Left colon (tissue), 2 donors: ENCODE data around the gene RASIP1. TPM values are rescaled to one million over a fixed set of nuclear protein-coding genes. Genes with fewer than 3 reads are reported as not detected.
"Not testable (repeated sequence)": the region's sequence is repeated elsewhere in the genome, so short reads cannot be mapped to it uniquely, and the experiment has no call there.

Experiments
- ATAC-seq: fragments of 200-7000 bp; cut with Tn5 transposase; one replicate; pipeline ENCODE4 v1.9.1; 2020; ENCODE audit warnings: mild to moderate bottlenecking, moderate library complexity
- DNase-seq, 2 donors: peaks; one replicate each; pipeline ENCODE4 v3.0.0-alpha.2; 2020
- intact Hi-C, 2 donors: fragments of 100-400 bp; cut with DNase I in 1 of 2; cut with micrococcal nuclease in 1 of 2; formaldehyde crosslinking; loops; one replicate each; pipeline versions ENCODE4 v1.11.2 to v1.14.0; 2022; cut with DNase I, micrococcal nuclease
- total RNA-seq, 2 donors: library from RNA; stranded (reverse); fragmentation: NEBNext Ultra II Directional; extraction: Animal tissue kit (Norgen Biotek cat#: 25700); gene quantifications; one replicate each; pipeline ENCODE4 v1.2.1, GENCODE V29; 2021
- donor health status: DM: no; HTN: no; CAD: no.
- donor health status: DM: yes; HTN: yes; CAD: no.

RASIP1 gene
- total RNA-seq, 2 donors from 2014 or later, result 2.7 to 2.8 TPM

DNA sequence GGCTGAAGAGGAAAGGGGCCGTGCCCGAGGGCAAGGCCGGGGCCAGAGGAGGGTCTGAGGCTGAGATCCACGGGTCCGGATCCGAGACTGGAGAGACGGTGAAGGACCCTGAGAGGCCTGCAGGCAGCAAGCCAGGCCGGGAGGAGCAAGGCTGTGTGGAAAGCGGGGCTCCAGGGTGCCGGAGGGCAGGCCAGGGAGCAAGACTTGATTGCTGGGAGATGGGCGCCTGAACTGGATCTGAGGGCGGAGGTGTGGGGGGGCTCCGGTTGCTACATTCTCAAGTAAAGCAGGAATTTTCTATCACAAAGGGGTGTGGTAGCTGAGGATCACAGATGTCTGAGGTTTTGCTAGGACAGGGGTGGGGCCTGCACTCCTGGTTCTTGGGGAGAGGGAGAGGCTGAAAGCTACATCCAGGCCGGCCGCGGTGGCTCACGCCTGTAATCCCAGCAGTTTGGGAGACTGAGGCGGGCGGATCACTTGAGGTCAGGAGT lies 24.7 kb downstream of the RASIP1 start:
- DNase-seq, result peak; percentile 37 to 55
- intact Hi-C loops, result no loop called here
- ATAC-seq, result no peak

DNA sequence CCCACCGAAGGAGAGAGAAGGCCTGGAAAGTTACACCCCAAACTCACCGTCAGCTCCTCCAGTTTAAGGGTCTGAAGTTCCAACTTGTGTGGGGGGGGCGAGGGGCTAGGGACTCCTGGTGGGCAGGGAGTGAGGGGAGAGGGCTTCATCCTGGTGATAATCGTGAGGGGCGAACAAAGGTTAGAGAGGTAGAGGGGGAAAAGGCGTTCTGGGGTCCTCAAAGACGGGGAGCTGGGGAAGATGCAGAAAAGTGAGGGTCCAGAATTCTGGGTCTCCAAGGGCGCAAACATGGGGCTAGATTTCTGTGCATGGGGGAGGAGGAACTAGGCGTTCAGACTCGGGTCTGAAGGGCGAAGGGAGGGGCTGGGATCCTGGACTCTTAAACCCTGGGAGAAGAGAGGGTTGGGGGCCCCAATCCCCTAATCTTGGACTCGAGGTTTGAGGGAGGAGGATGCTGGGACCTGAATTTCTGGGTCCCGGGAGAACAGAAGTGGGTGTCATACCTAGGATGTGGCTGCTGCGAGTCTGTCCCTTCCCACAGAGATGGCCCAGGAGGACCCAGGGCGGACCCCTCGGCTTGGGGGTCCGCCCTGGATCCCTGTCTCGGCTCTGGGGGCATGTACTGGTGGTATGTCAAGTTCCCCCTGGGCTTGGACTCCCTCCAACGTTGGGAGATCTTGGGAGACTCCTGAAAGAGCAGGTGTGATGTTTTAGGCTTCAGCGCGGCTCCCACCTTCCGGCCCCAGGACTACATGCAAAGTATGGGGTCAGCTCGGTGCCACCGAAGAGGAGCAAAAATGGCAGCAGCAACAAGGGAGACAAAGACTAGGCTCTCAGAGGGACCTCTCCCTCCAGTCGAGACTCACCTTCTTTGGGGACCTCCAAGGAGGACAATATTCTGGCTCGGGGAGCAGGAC lies 25.4 kb downstream of the RASIP1 start:
- DNase-seq (peak; percentile 68 to 70), ATAC-seq (peak; percentile 41)
- intact Hi-C loops, result no loop called here

DNA sequence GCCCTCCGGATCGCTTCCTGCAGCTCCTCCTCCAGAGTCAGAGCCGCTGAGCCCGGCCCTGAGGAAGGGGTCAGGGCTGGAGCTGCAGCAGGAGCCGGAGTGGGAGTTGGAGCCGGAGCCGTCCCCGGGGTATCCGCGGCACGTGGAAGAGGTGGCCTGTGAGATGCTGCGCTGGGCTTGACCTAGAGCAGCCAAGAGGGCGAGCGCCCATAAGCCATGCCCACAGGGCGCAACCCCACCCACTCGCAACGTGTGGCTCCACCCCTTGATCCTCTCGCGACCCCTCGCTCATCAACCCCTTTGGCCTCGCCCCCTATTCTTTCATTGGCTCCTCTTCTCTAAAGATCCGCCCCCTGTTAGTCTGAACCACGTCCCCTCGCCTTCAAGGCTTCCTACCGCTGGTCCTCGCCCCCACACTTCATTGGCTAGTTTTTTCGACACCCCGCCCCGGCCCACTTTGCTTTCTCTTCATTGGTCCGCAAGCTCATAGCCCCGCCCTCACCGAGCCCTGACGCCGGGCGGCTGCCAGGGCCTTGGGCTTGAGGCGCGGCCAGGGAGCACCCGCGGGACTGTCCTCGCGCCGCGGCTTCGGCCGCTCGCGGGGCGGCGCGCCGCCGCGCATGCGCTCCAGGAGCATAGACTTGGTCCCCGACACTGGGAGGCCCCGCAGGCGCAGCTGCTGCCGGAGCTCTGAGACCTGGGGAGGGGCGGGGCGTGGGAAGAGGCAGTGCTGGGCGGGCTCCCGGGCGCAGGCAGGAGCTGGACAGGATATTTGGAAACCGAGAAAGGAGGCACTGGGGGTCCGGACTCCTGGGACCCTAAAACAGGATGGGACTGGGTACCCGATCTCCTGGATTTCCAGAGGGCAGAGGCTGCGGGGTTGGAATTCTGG lies 26.3 kb downstream of the RASIP1 start:
- intact Hi-C loops, result no loop called here
- DNase-seq, result peak; percentile 99
- peak; percentile 84 for ATAC-seq

DNA sequence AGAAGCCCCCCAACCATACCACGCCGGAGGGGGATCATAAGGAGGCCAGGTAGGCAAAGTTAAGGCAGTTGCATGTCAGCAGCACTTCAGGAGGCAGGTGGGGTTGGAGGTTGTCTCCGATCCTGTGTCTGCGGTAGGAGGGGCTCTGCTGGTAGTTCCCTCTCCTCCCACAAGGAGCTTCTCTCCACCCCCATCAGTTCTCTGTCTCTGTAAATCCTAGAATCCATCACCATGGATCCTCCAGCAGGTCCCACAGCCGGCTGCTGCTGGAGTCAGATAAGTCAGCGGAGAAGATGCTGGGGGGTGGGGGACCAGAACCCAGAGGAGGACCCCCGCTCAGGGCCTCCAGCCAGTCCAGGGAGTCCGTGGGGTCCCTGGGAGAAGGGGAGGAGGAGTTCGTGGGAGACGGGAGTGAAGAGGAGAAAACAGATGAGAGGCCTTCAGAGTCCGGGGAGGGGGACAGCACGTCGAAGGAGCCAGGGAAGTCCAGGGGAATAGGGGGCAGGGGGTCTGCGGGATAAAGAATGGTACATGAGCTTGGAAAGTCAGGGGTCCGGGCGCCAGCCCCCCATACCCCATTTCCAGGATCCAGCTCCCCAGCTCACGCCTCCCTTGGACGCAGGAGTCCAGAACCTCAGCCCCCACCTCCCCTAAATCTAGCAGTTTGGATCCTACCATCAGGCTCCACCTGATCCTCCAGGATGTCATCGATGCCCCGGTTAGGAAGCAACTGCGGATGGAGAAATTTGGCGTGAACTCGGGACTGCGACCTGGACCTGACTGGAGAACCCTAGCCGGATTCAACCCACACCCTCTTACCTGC lies 27.2 kb downstream of the RASIP1 start:
- DNase-seq, result no peak
- ATAC-seq, result no peak
- intact Hi-C loops, result no loop called here

DNA sequence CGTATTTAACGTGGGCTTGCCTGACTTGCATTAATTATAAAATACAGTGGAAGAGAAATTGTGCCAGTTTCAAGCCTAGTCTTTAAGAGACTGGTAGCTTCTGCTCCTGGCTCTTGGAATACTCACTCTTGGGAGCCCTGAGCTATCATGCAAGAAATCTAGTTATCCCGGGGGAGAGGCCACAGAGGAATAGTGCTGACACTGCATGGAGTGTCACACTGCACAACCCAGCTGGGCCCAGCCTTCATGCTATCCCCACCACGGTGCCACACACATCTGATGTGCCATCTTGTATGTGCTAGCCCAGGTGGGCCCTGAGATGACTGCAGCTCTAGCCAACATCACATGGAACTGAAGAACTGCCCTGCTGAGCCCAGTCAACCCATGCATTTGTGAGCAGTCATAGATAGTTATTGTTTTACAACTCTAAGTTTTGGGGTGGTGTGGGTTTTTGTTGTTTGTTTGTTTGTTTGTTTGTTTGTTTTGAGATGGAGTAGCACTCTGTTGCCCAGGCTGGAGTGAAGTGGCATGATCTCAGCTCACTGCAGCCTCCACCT lies 29.2 kb downstream of the RASIP1 start:
- no peak for ATAC-seq
- intact Hi-C loops, result no loop called here

DNA sequence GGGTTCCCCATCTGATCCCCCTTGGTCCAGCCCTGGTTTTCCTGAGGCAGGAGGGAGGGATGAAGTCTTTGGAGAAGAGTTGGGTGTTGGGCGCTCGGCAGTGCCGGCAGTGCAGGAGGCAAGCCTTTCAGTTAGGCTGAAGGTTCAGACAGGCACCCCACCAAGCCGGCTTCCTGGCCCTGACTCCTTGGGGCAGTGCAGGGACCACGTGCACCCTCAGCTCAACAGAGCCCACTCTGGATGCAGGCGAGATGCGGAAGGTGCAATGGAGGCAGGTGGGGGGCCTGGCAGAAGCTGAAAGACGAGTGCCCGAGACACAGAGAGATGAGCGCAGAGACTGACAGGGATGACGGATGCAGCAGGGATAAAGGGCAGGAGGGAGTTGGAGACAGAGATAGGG lies 31.9 kb downstream of the RASIP1 start:
- ATAC-seq (no peak), DNase-seq (no peak)

More for the DNA sequence above, 29.2 kb downstream of the RASIP1 start:
- DNase-seq, result no peak

DNA sequence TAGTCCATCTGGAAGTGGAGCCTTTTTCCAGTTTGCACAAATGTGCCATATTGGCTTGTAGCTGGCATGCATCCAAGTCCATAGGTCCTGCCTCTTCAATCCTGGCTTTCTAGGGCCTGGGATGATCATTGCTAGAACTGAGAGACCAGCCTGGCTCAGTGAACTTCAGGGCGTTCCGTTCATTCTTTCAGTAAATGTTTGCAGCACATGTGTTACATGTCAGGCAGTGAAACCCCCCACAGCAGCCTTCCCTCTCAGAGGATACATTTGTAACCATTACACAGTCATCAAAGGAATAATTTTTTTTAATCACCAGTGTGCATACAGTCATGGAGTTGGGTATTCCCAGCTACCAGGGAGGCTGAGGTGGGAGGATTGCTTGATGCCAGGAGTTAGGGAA lies 35.0 kb downstream of the RASIP1 start:
- DNase-seq, result no peak
- ATAC-seq, result peak; percentile 18
- intact Hi-C loops, result no loop called here

More for the DNA sequence above, 31.9 kb downstream of the RASIP1 start:
- intact Hi-C loops, result no loop called here

DNA sequence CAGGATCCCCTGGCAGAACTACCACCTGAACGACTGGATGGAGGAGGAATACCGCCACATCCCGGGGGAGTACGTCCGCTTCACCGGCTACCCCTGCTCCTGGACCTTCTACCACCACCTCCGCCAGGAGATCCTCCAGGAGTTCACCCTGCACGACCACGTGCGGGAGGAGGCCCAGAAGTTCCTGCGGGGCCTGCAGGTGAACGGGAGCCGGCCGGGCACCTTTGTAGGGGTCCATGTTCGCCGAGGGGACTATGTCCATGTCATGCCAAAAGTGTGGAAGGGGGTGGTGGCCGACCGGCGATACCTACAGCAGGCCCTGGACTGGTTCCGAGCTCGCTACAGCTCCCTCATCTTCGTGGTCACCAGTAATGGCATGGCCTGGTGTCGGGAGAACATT lies 37.1 kb downstream of the RASIP1 start:
- ATAC-seq, result no peak
- intact Hi-C loops, result no loop called here

DNA sequence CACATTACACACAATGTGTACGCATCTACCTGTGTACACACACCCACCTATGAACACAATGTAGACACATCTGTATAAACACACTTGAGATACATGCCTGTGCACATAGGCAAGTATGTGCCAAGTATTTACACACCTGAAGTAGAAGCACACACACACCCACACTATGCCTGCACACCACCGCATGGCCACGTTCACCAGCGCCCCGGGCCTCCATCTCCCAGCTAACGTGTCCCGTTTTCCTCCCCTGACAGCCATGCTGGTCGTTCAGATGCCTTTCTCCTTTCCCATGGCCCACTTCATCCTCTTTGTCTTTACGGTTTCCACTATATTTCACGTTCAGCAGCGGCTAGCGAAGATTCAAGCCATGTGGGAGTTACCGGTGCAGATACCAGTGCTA lies 37.7 kb downstream of the RASIP1 start:
- no peak for ATAC-seq
- DNase-seq, result no peak
- intact Hi-C loops, result no loop called here

More for the DNA sequence above, 37.1 kb downstream of the RASIP1 start:
- DNase-seq, result no peak

DNA sequence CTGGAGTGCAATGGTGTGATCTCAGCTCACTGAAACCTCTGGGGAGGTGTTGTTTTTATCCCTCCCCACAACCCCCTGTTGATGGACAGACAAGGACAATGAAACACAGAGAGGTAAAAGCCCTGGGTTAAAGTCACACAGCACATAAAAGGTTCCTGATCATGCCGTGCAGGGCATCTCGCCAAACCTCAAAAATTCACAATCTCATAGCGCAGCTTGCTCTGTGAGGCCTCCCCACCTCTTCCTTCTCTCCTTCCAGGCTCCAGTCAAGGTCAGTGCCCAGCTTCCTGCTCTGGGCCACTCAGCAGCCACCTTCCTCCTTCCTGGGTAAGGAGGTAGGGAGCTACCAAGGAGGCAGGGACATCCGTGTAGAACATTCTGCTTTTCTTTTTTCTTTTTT lies 42.4 kb downstream of the RASIP1 start:
- peak; percentile 61 to 84 for DNase-seq
- peak; percentile 42 for ATAC-seq
- intact Hi-C loops, result no loop called here

DNA sequence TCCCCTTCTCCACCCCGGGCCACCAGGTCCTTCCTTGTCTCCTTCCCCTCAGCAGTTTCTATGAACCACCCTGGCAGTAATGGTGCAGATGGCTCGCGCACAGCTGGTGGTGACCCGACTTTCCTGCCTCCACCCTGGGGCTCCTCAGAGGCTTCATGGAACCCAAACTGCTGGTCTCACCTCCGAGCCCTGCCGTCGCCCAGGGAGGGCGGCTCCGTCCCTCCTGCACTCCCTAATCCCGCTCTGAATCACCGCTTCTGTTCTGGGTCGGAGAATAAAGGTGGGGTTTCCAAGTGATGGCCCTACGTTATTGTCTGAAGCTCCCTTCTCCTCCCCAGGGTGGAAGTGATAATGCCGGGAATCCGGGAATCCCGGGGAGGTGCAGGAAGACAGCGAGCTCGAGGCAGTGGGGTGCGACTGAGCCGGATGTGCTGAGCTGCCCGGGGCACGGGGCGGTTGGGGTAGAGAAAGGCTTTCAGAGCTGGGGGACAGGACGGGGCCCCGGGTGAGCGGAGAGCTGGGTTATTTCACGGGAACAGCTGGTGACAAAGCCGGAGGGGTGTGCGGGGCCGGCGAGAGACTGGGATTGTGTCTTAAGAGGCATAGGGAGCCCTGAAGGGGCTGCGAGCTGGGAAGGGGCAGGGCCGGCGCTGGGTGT lies 43.9 kb downstream of the RASIP1 start:
- ATAC-seq (peak; percentile 49), DNase-seq (peak; percentile 30 to 56)
- intact Hi-C loops, result no loop called here

DNA sequence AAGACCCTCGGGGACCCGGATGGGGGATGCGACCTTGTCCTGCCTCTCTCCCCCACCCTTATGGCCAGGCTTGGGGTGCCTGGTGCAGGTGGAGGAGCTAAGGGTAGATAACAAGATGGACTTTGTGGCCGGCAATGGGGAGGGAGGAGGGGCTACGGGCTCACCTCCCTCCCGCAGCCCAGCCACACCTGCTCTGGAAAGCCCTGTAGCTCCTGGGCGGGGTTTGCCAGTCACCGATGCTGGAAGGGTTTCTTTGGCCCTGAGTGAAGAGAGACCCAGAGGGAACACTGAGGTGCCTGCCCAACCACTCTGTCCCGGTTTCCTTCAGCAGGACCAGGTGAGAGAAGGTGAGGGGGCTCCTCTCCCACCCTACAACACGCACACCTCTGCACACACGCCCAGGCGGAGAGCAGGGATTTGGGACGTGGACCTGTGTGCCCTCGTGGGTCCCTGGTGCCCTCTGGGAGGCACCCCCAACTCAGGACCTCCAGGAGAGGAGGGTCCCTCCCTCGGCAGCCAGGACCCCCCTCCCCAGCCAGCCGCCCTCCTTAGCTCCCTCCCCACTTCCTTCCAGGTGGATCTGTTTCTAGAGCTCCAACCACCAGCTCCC lies 44.6 kb downstream of the RASIP1 start, which contains the start of gene FUT2:
FUT2 (plus strand) TSS at position 229 of the 610 bp plus-strand sequence. CDS start 6,986 bp downstream, outside the sequence.
- peak; percentile 81 for ATAC-seq
- peak; percentile 85 to 92 for DNase-seq
- intact Hi-C loops, result no loop called here

DNA sequence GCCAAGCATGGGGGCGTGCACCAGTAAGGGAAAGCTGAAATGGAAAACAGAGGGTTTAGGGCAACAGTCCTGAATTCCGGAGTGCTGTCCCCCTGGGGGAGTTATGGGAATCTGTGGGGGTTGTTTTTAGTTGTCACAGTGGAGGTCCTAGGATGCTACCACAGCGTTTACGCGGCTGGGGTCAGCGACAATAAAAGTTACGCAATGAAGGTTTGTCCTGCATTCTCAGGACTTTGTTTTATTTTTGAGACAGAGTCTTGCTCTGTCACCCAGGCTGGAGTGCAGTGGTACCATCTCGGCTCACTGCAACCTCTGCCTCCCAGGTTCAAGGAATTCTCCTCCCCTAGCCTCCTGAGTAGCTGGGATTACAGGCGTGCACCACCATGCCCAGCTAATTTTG lies 46.8 kb downstream of the RASIP1 start:
- intact Hi-C loops, ATAC-seq, DNase-seq: not testable (repeated sequence)

DNA sequence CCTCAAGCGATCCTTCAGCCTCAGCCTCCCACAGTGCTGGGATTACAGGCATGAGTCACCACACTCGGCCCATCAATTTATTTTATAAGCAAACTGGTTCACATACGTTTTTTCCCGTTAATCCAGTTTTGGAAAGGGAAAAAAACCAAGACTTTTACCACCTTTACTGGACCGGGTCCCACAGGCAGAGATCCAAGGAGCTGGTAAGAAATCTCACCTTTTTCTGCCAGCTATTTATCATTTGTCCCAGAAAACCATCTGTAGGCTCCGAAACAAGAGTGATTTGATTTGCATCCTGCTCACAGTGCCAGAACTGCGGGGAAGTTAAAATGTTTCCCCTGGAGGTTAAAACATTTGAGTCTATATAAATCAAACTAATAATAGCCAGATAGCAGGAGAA lies 51.0 kb downstream of the RASIP1 start:
- intact Hi-C loops, result no loop called here
- DNase-seq (no peak), ATAC-seq (no peak)

DNA sequence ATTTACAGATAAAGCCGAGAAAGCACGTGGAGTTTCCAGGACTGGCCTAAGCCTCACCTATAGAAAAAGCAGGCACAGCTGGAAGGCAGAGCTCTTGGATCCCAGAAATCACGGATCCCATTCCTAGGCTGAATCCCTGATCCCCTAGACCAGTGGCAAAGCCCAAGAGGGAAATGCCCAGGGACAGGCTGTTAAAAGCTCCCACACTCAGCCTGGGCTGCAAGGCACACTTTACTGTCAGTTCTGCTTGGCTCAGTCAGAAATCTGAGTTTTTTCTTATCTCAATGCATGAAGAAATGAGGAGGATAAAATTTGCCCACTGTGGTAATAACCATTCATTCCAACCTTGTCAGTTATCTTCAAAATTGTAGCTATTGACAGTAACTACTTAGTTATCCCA lies 52.6 kb downstream of the RASIP1 start:
- DNase-seq, result no peak
- intact Hi-C loops, result no loop called here
- no peak for ATAC-seq

DNA sequence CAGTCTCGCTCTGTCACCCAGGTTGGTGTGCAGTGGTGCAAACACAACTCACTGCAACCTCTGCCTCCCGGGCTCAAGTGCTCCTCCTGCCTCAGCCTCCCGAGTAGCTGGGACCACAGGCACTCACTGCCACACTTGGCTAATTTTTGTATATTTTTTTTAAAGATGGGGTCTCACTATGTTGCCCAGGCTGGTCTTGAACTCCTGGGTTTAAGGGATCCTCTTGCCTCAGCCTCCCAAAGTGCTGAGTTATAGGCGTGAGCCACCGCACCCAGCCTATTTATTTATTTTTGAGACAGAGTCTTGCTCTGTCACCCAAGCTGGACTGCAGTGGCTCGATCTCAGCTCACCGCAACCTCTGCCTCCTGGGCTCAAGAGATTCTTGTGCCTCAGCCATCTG lies 53.8 kb downstream of the RASIP1 start:
- intact Hi-C loops, ATAC-seq, DNase-seq: not testable (repeated sequence)

DNA sequence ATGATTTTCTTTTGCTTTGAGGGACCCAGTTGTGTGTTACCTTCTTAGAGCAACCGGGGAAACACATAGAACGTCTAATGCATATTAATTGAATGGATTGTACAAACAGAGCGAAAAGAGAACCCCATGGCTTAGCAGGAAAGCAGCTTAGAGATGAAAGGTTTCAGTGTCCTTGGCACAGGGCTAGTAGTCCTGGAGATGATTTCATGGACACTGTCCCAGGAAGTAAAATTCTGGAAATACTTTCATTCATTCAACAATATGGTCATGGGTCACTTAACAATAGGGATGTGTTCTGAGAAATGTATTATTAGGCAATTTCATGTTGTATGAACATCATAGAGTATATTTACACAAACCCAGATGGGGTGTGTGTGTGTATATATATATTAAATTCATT lies 54.3 kb downstream of the RASIP1 start:
- peak; percentile 45 for ATAC-seq
- no peak for DNase-seq
- intact Hi-C loops, result no loop called here
